GM12878 (cell line): ENCODE data around the gene ALDH1A3. TPM values are rescaled to one million over a fixed set of nuclear protein-coding genes. Genes with fewer than 3 reads are reported as not detected.

Experiments
- ATAC-seq: fragments of 200-7000 bp; cut with Tn5 transposase; 3 replicates; pipeline ENCODE4 v1.9.1; 2020; ENCODE audit warnings: mild to moderate bottlenecking, moderate library complexity
- BruUV-seq: library from RNA; stranded (reverse); fragments of 400-500 nt; replicated peaks from 2 replicates; lab custom pipeline; 2021; lab: Mats Ljungman, UMichigan
- CTCF ChIA-PET: fragments of 300-600 bp; sonication (Branson Sonifier 250); formaldehyde crosslinking; extraction: SDS; loops from one replicate; lab custom pipeline; 2021; ENCODE audit warnings: inconsistent platforms; lab: Yijun Ruan, JAX
- POLR2A ChIA-PET: fragments of 350-600 bp; formaldehyde crosslinking; extraction: SDS; loops from one replicate; lab custom pipeline; 2021; ENCODE audit warnings: inconsistent platforms; lab: Charles Lee
- RAD21 ChIA-PET: fragments of 300-600 bp; sonication (Branson Sonifier 250); formaldehyde crosslinking; loops from one replicate; lab custom pipeline; 2023; ENCODE audit warnings: antibody characterized with exemption; ENCODE audit not compliant: unreplicated experiment; lab: Charles Lee
- SMC1A ChIA-PET: fragments of 300-600 bp; sonication (Branson Sonifier 250); formaldehyde crosslinking; loops from one replicate; lab custom pipeline; 2023; ENCODE audit not compliant: unreplicated experiment, uncharacterized antibody; lab: Charles Lee
- DNase-seq: peaks from one replicate; pipeline ENCODE4 v3.0.0-alpha.2; 2011; ENCODE audit warnings: low read depth, low spot score
- FAIRE-seq: peaks from 3 replicates; lab custom pipeline; 2011; peaks lifted over from hg19 to GRCh38; lab: Jason Lieb, UNC
- H2AFZ ChIP-seq: 2 replicates; pipeline ENCODE4 v1.6.0; 2011; ENCODE audit warnings: low read depth, low read length, control low read depth; ENCODE audit not compliant: control insufficient read depth
- H3K27ac ChIP-seq: 2 replicates; pipeline ENCODE4 v1.5.1; 2011; ENCODE audit warnings: control low read depth; ENCODE audit not compliant: control insufficient read depth, insufficient read depth
- H3K27me3 ChIP-seq, 2 experiments: replicated peaks in 1 of 2; 2 replicates each; pipeline versions ENCODE4 v1.6.0 to v1.6.1; 2011; ENCODE audit warnings: low read length in 1 of 2; ENCODE audit not compliant: control insufficient read depth in 2 of 2, insufficient read depth in 2 of 2
- H3K36me3 ChIP-seq, 2 experiments: 2 replicates each; pipeline ENCODE4 v1.5.1; 2011; ENCODE audit warnings: low read length in 1 of 2; ENCODE audit not compliant: control insufficient read depth in 2 of 2, insufficient read depth in 2 of 2
- H3K4me1 ChIP-seq: 2 replicates; pipeline ENCODE4 v1.6.1; 2011; ENCODE audit warnings: mild to moderate bottlenecking, low read length, moderate library complexity, mixed read lengths; ENCODE audit not compliant: control insufficient read depth, insufficient read depth
- H3K4me2 ChIP-seq: 2 replicates; pipeline ENCODE4 v1.6.0; 2011; ENCODE audit warnings: control low read depth; ENCODE audit not compliant: control insufficient read depth, insufficient read depth
- H3K4me3 ChIP-seq: fragments of 200-600 bp; sonication (generic); 2 replicates; pipeline ENCODE4 v1.5.1; 2016
- H3K79me2 ChIP-seq: 2 replicates; pipeline ENCODE4 v1.6.0; 2011; ENCODE audit warnings: low read length; ENCODE audit not compliant: control insufficient read depth, insufficient read depth
- H3K9ac ChIP-seq: 2 replicates; pipeline ENCODE4 v1.8.0; 2011; ENCODE audit warnings: low read length, control low read depth, mixed read lengths; ENCODE audit not compliant: control insufficient read depth, insufficient read depth
- H3K9me3 ChIP-seq: replicated peaks from 3 replicates; pipeline ENCODE4 v1.5.1; 2011; ENCODE audit warnings: mild to moderate bottlenecking, low read length; ENCODE audit not compliant: control insufficient read depth, insufficient read depth
- H4K20me1 ChIP-seq: 2 replicates; pipeline ENCODE4 v1.6.0; 2011; ENCODE audit not compliant: control insufficient read depth, insufficient read depth
- BRCA1 ChIP-seq: IDR thresholded peaks from 2 replicates; pipeline ENCODE4 v1.6.1; 2011; ENCODE audit warnings: low read depth, low read length, improper control_type of control experiment
- CBX5 ChIP-seq: sonication (generic); IDR thresholded peaks from 2 replicates; pipeline ENCODE4 v1.6.1; 2016; ENCODE audit warnings: low read depth, moderate library complexity, mild to moderate bottlenecking, inconsistent platforms
- CHD2 ChIP-seq: IDR thresholded peaks from 2 replicates; pipeline ENCODE4 v1.6.1; 2011; ENCODE audit warnings: low read depth, low read length, improper control_type of control experiment, borderline replicate concordance
- KAT2A ChIP-seq: conservative IDR thresholded peaks from 2 replicates; pipeline ENCODE4 v1.6.1; 2011; ENCODE audit warnings: low read depth, low read length; ENCODE audit not compliant: control insufficient read depth
- PAX5 ChIP-seq: IDR thresholded peaks from 2 replicates; pipeline ENCODE4 v1.6.1; 2011; ENCODE audit warnings: low read depth, low read length, borderline replicate concordance
- POLR2AphosphoS2 ChIP-seq: IDR thresholded peaks from 2 replicates; pipeline ENCODE4 v1.6.1; 2011; ENCODE audit warnings: low read depth, mild to moderate bottlenecking, low read length, improper control_type of control experiment, moderate library complexity
- TCF12 ChIP-seq: IDR thresholded peaks from 2 replicates; pipeline ENCODE4 v1.6.1; 2011; ENCODE audit warnings: low read depth, mild to moderate bottlenecking, low read length
- WGBS: methylation state at CpG from one replicate; pipeline ENCODE4 v1.1.6; 2016; ENCODE audit warnings: low lambda C conversion rate; ENCODE audit not compliant: insufficient replicate concordance, insufficient coverage; ENCODE audit errors: missing lambda C conversion rate; 5-methylcytosine and 5-hydroxymethylcytosine counted together
- in situ Hi-C: fragments of 300-500 bp; cut with MboI; formaldehyde crosslinking; loops from 9 replicates; pipeline ENCODE4 v1.14.3; 2018; ENCODE audit warnings: mixed read lengths
- intact Hi-C: fragments of 100-400 bp; cut with micrococcal nuclease; formaldehyde crosslinking; loops from one replicate; pipeline ENCODE4 v1.14.2; 2022; ENCODE audit not compliant: unreplicated experiment
- polyA plus RNA-seq, 11 experiments: library from polyadenylated mRNA; depleted of rRNA in 4 of 11; unstranded in 6 of 11; stranded (reverse) in 5 of 11; fragments of >200 nt; fragmentation: Nextera tagmentation in 4 of 11; fragmentation: Illumina TruSeq in 1 of 11; extraction: Ambion mirVana in 4 of 11; extraction: Trizol in 1 of 11; gene quantifications; 1 replicate in 1 of 11; 2 replicates in 10 of 11; pipeline versions ENCODE4 v1.2.1 to v1.2.3, GENCODE V29; 2011 to 2016; ENCODE audit warnings: inconsistent platforms in 2 of 11, missing spikeins in 2 of 11, low read depth in 1 of 11
- total RNA-seq, 4 experiments: library from RNA; depleted of rRNA in 3 of 4; stranded (reverse); fragments of >200 nt in 3 of 4; fragmentation: Illumina TruSeq in 1 of 4; extraction: Trizol in 1 of 4; gene quantifications; 2 replicates each; pipeline versions ENCODE4 v1.2.1 to v1.2.3, GENCODE V29; 2013 to 2021

Gene ALDH1A3
- total and polyA plus RNA-seq, 10 of the 15 experiments (the other 5 are each of a cell fraction or from before 2014, with no cell fraction given), result 0.06 to 0.69 (median 0.18) TPM

GRCh38 chr15:100890051-100890720, 10.6 kb downstream of the ALDH1A3 start:
- no peak for DNase-seq
- no peaks in the 10 kb centered on the region for H3K4me1 ChIP-seq
- ChIA-PET CTCF (interaction anchor here (1.5 kb wide), 1 partner anchor 17 kb away, joined by 4 read pairs; no protein-coding TSS in a partner anchor), POLR2A (no interaction called here), SMC1A (no interaction called here), RAD21 (no interaction called here)
- H3K79me2 ChIP-seq, result no peaks in the 10 kb centered on the region
- in situ Hi-C loops (no loop called here), intact Hi-C loops (no loop called here)
- H3K9me3 ChIP-seq, result no peaks in the 10 kb centered on the region
- H3K36me3 ChIP-seq, result no peaks in the 10 kb centered on the region
- no peaks in the 10 kb centered on the region for H4K20me1 ChIP-seq
- TF ChIP-seq CHD2, result no peak
- no peak for TF ChIP-seq KAT2A
- no peak for FAIRE-seq
- no peak overlapping the region for H2AFZ ChIP-seq
- H3K4me2 ChIP-seq, result no peak overlapping the region
- BruUV-seq, result no TSS peak
- 37% methylated on average over 10 of the region's 10 CpGs for WGBS
- H3K27ac ChIP-seq, result no peak overlapping the region
- no peak overlapping the region for H3K4me3 ChIP-seq
- peaks cover 13 to 16% of the 10 kb centered on the region in 2 experiments for H3K27me3 ChIP-seq
- H3K9ac ChIP-seq, result no peak overlapping the region
- ATAC-seq, result no peak

GRCh38 chr15:100890850-100891249, 11.2 kb downstream of the ALDH1A3 start:
- in situ Hi-C loops, result no loop called here
- H3K27ac ChIP-seq, result no peak overlapping the region
- no TSS peak for BruUV-seq
- no peaks in the 10 kb centered on the region for H3K9me3 ChIP-seq
- H3K79me2 ChIP-seq, result no peaks in the 10 kb centered on the region
- WGBS, result 34% methylated on average over 6 of the region's 6 CpGs
- H3K9ac ChIP-seq, result no peak overlapping the region
- H4K20me1 ChIP-seq, result no peaks in the 10 kb centered on the region
- H3K4me1 ChIP-seq, result no peaks in the 10 kb centered on the region
- FAIRE-seq (no peak), DNase-seq (no peak), ATAC-seq (no peak)
- SMC1A ChIA-PET, result no interaction called here
- no peak overlapping the region for H2AFZ ChIP-seq
- no peaks in the 10 kb centered on the region for H3K36me3 ChIP-seq
- RAD21 ChIA-PET, result no interaction called here
- POLR2A ChIA-PET, result no interaction called here
- no peak for TF ChIP-seq POLR2AphosphoS2
- TF ChIP-seq TCF12, result no peak
- no peak for TF ChIP-seq BRCA1
- no peak for TF ChIP-seq PAX5
- TF ChIP-seq CBX5, result no peak
- TF ChIP-seq, all 136 proteins: peak for 0
- Histone ChIP-seq H3K27me3 (peaks cover 13 to 15% of the 10 kb centered on the region in 2 experiments), H3K4me3 (no peak overlapping the region), H3K4me2 (no peak overlapping the region)
- intact Hi-C loops, result no loop called here
- CTCF ChIA-PET, result no interaction called here
